Neuronal stem cell (in vitro differentiated cells): ENCODE data around the gene PIGU.
"Not testable (repeated sequence)": the region's sequence is repeated elsewhere in the genome, so short reads cannot be mapped to it uniquely, and the experiment has no call there.

Experiments used
- DNase-seq: peaks from one replicate; pipeline ENCODE4 v3.0.0-alpha.2; 2013; ENCODE audit warnings: low spot score
- H2AFZ ChIP-seq: one replicate; pipeline ENCODE4 v1.6.1; 2013; ENCODE audit warnings: mild to moderate bottlenecking, low read length, inconsistent platforms
- H2AK5ac ChIP-seq: 2 replicates; pipeline ENCODE4 v1.6.1; 2013; ENCODE audit warnings: low read depth, mild to moderate bottlenecking, inconsistent platforms, low read length, moderate library complexity, mixed read lengths
- H2BK120ac ChIP-seq: 2 replicates; pipeline ENCODE4 v1.6.1; 2013; ENCODE audit warnings: low read depth, mild to moderate bottlenecking, inconsistent platforms, low read length, moderate library complexity, mixed read lengths
- H2BK12ac ChIP-seq: one replicate; pipeline ENCODE4 v1.6.1; 2013; ENCODE audit warnings: low read length, inconsistent platforms
- H2BK15ac ChIP-seq: 2 replicates; pipeline ENCODE4 v1.6.1; 2013; ENCODE audit warnings: mild to moderate bottlenecking, low read length, inconsistent platforms, mixed read lengths
- H2BK5ac ChIP-seq: one replicate; pipeline ENCODE4 v1.6.1; 2013; ENCODE audit warnings: inconsistent platforms, mild to moderate bottlenecking, low read length, moderate library complexity
- H3K14ac ChIP-seq: one replicate; pipeline ENCODE4 v1.6.1; 2013; ENCODE audit warnings: low read length, inconsistent platforms
- H3K18ac ChIP-seq: 2 replicates; pipeline ENCODE4 v1.6.1; 2013; ENCODE audit warnings: low read length, inconsistent platforms
- H3K23ac ChIP-seq: 2 replicates; pipeline ENCODE4 v1.6.1; 2013; ENCODE audit warnings: low read depth, mild to moderate bottlenecking, mixed read lengths, low read length, inconsistent platforms; ENCODE audit not compliant: poor library complexity
- H3K27ac ChIP-seq: replicated peaks from 3 replicates; pipeline ENCODE4 v1.5.1; 2013; ENCODE audit warnings: low read length, inconsistent platforms
- H3K27me3 ChIP-seq, 3 experiments: 2 replicates each; pipeline ENCODE4 v1.6.1; 2013; ENCODE audit warnings: low read length in 3 of 3, mild to moderate bottlenecking in 2 of 3, inconsistent platforms in 1 of 3, low read depth in 1 of 3, mixed read lengths in 1 of 3, moderate library complexity in 1 of 3; ENCODE audit not compliant: control insufficient read depth in 3 of 3, insufficient read depth in 3 of 3
- H3K36me3 ChIP-seq, 2 donors: replicated peaks in 1 of 2; 2 replicates each; pipeline ENCODE4 v1.6.1; 2013; ENCODE audit warnings: low read length in 2 of 2; ENCODE audit not compliant: control insufficient read depth in 2 of 2, insufficient read depth in 2 of 2
- H3K4ac ChIP-seq: 2 replicates; pipeline ENCODE4 v1.6.1; 2013; ENCODE audit warnings: inconsistent platforms, mild to moderate bottlenecking, low read length, moderate library complexity
- H3K4me1 ChIP-seq, 2 donors: 1 replicate in 1 of 2; 2 replicates in 1 of 2; pipeline ENCODE4 v1.6.1; 2013; ENCODE audit warnings: low read length in 2 of 2, low read depth in 1 of 2; ENCODE audit not compliant: control insufficient read depth in 2 of 2, insufficient read depth in 1 of 2
- H3K4me2 ChIP-seq: one replicate; pipeline ENCODE4 v1.6.1; 2013; ENCODE audit warnings: mild to moderate bottlenecking, low read length, inconsistent platforms; ENCODE audit not compliant: insufficient read depth, poor library complexity, severe bottlenecking
- H3K4me3 ChIP-seq, 2 donors: 2 replicates each; pipeline ENCODE4 v1.5.1; 2013; ENCODE audit warnings: low read length in 2 of 2, mild to moderate bottlenecking in 2 of 2, inconsistent platforms in 1 of 2, moderate library complexity in 1 of 2
- H3K79me1 ChIP-seq: one replicate; pipeline ENCODE4 v1.6.1; 2013; ENCODE audit warnings: low read depth, mild to moderate bottlenecking, inconsistent platforms, low read length, moderate library complexity
- H3K9ac ChIP-seq: one replicate; pipeline ENCODE4 v1.6.1; 2013; ENCODE audit warnings: mild to moderate bottlenecking, low read depth, low read length, inconsistent platforms; ENCODE audit not compliant: poor library complexity
- H3K9me3 ChIP-seq, 2 donors: replicated peaks in 1 of 2; 2 replicates each; pipeline versions ENCODE3 to v1.6.1; 2013; ENCODE audit warnings: low read length in 2 of 2, mild to moderate bottlenecking in 2 of 2, inconsistent platforms in 1 of 2, low read depth in 1 of 2, mixed read lengths in 1 of 2, moderate library complexity in 1 of 2; ENCODE audit not compliant: control insufficient read depth in 2 of 2, insufficient read depth in 1 of 2
- H4K8ac ChIP-seq: one replicate; pipeline ENCODE4 v1.6.1; 2013; ENCODE audit warnings: low read depth, mild to moderate bottlenecking, inconsistent platforms, low read length, moderate library complexity
- H4K91ac ChIP-seq: one replicate; pipeline ENCODE4 v1.6.1; 2013; ENCODE audit warnings: low read length, low read depth, mild to moderate bottlenecking, inconsistent platforms; ENCODE audit not compliant: poor library complexity
- WGBS, 2 donors: extraction: QIAGEN DNeasy Blood & Tissue Kit; methylation state at CpG; one replicate each; pipeline ENCODE4 v1.1.7; 2013; ENCODE audit warnings: missing lambda C conversion rate in 2 of 2, mixed read lengths in 1 of 2; ENCODE audit not compliant: insufficient read length in 2 of 2, insufficient replicate concordance in 1 of 2; ENCODE audit errors: extremely low coverage in 2 of 2; 5-methylcytosine and 5-hydroxymethylcytosine counted together

Gene PIGU

GRCh38 chr20:34621036-34621343, 55.9 kb downstream of the PIGU start:
- H3K79me1 ChIP-seq, result no peaks in the 10 kb centered on the region
- H4K91ac ChIP-seq, result no peak overlapping the region
- H3K4ac ChIP-seq, result no peak overlapping the region

GRCh38 chr20:34618676-34619075, 58.2 kb downstream of the PIGU start:
- Histone ChIP-seq H3K14ac (no peak overlapping the region), H2BK12ac (no peak overlapping the region), H2AFZ (no peak overlapping the region), H3K79me1 (no peaks in the 10 kb centered on the region), H3K4me2 (no peak overlapping the region), H3K9ac (no peak overlapping the region), H3K4me3 (no peak overlapping the region), H3K36me3 (peaks cover 10 to 80% of the 10 kb centered on the region in 2 donors), H3K4me1 (no peaks in the 10 kb centered on the region), H2BK5ac (no peak overlapping the region), H3K23ac (no peak overlapping the region), H4K8ac (no peak overlapping the region), H2BK120ac (no peak overlapping the region), H3K18ac (no peak overlapping the region), H3K27me3 (no peaks in the 10 kb centered on the region), H3K27ac (no peak overlapping the region), H4K91ac (no peak overlapping the region), H3K4ac (no peak overlapping the region), H2BK15ac (no peak overlapping the region), H3K9me3 (peaks cover 0 to 9% of the 10 kb centered on the region in 2 donors), H2AK5ac (no peak overlapping the region)
- DNase-seq, result no peak
- no CpG with 5 or more reads among the region's 2 CpGs for WGBS, 2 donors

More at GRCh38 chr20:34621036-34621343, 55.9 kb downstream of the PIGU start:
- Histone ChIP-seq H2BK15ac (no peak overlapping the region), H3K4me1 (peaks cover 1 to 12% of the 10 kb centered on the region in 2 donors), H2AK5ac (no peak overlapping the region), H3K18ac (no peak overlapping the region), H3K23ac (no peak overlapping the region), H3K4me3 (no peak overlapping the region), H3K14ac (no peak overlapping the region), H2BK5ac (no peak overlapping the region), H3K27ac (no peak overlapping the region), H2BK120ac (no peak overlapping the region), H2BK12ac (no peak overlapping the region), H3K9ac (no peak overlapping the region), H4K8ac (no peak overlapping the region), H2AFZ (no peak overlapping the region), H3K27me3 (no peaks in the 10 kb centered on the region), H3K9me3 (peaks cover 0 to 9% of the 10 kb centered on the region in 2 donors), H3K36me3 (peaks cover 7 to 58% of the 10 kb centered on the region in 2 donors), H3K4me2 (no peak overlapping the region)
- no peak for DNase-seq

DNA sequence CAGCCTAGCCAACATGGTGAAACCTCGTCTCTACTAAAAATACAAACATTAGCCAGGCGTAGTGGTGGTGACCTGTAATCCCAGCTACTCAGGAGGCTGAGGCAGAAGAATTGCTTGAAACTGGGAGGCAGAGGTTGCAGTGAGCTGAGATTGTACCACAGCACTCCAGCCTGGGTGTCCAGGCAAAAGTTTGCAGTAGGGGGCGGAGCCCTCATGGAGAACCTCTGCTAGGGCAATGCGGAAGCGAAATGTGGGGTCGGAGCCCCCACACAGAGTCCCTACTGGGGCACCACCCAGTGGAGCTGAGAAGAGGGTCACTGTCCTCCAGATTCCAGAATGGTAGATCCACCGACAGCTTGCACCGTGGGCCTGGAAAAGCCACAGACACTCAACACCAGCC, 60.0 kb downstream of the PIGU start:
- not testable (repeated sequence) for H3K27ac ChIP-seq

DNA sequence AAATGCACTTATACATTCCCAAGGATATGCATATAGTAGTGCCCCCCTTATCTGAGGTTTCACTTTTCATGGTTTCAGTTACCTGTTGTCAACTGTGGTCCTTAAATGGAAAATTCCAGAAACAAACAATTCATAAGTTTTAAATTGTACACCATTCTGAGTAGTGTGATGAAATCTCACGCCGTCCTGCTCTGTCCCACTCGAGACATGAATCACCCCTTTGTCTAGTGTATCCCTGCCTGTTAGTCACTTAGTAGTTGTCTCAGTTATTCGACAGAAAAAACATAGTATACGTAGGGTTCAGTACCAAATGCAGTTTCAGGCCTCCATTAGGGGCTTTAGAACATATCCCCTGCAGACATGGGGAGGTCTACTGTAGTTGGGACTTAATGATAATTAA, 61.4 kb downstream of the PIGU start:
- no peak overlapping the region for H2AFZ ChIP-seq
- no peak overlapping the region for H2BK12ac ChIP-seq
- peaks cover 4 to 62% of the 10 kb centered on the region in 2 donors for H3K36me3 ChIP-seq
- H3K14ac ChIP-seq, result no peak overlapping the region
- H3K9me3 ChIP-seq, result peaks cover 0 to 14% of the 10 kb centered on the region in 2 donors
- H3K4ac ChIP-seq, result no peak overlapping the region
- no peak for DNase-seq
- H3K79me1 ChIP-seq, result no peaks in the 10 kb centered on the region
- no peak overlapping the region for H2BK5ac ChIP-seq
- H2BK15ac ChIP-seq, result no peak overlapping the region
- no peak overlapping the region for H3K27ac ChIP-seq
- no peak overlapping the region for H2BK120ac ChIP-seq
- H2AK5ac ChIP-seq, result no peak overlapping the region
- no peak overlapping the region for H3K23ac ChIP-seq
- WGBS, 2 donors, result no CpG with 5 or more reads among the region's 5 CpGs
- H3K18ac ChIP-seq, result no peak overlapping the region
- no peaks in the 10 kb centered on the region for H3K4me1 ChIP-seq
- H3K9ac ChIP-seq, result no peak overlapping the region
- no peak overlapping the region for H4K91ac ChIP-seq
- H3K27me3 ChIP-seq, result no peaks in the 10 kb centered on the region
- no peak overlapping the region for H4K8ac ChIP-seq
- H3K4me2 ChIP-seq, result no peak overlapping the region
- no peak overlapping the region for H3K4me3 ChIP-seq

More for the DNA sequence above, 60.0 kb downstream of the PIGU start:
- H3K27me3 ChIP-seq, H2AFZ ChIP-seq, H3K79me1 ChIP-seq, H3K4ac ChIP-seq, DNase-seq, H3K4me3 ChIP-seq, H3K4me1 ChIP-seq, H4K91ac ChIP-seq, H2BK120ac ChIP-seq, H2AK5ac ChIP-seq, H3K9ac ChIP-seq, H2BK12ac ChIP-seq, H3K18ac ChIP-seq, H4K8ac ChIP-seq, H3K23ac ChIP-seq, H2BK5ac ChIP-seq, H2BK15ac ChIP-seq, H3K14ac ChIP-seq, H3K4me2 ChIP-seq: not testable (repeated sequence)
- WGBS, 2 donors, result no CpG with 5 or more reads among the region's 8 CpGs
- Histone ChIP-seq H3K9me3 (peaks cover 0 to 12% of the 10 kb centered on the region in 2 donors), H3K36me3 (peaks cover 7 to 74% of the 10 kb centered on the region in 2 donors)
